NCI-H1092 treated with DMSO at 0.1 percent for 48 hours (cell line): ENCODE results near the gene SLC26A9.

ENCODE experiments used
- DNase-seq: peaks from one replicate; lab custom pipeline; 2025; lab: John Stamatoyannopoulos, UW

Gene SLC26A9

DNA sequence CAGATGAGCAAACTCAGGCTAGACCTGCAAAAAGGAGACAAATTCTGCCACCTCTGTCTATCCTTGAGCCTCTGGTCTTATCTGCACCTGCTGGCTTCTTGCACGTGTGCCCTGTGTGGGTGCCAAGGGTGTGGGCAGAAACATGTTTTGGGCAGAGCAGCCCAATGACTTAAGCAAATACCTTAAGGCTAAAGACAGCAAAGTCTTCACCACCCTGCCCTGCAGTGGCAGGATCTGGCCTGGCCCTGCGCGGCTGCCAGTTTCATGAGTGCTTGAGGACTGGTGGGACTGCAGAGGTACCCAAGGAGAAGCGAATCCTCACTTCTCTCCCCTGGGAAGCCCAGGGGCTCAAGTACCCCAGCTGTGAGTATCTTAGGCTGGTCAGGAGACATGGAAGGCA lies 3.8 kb upstream of the SLC26A9 start:
- DNase-seq: no peak

DNA sequence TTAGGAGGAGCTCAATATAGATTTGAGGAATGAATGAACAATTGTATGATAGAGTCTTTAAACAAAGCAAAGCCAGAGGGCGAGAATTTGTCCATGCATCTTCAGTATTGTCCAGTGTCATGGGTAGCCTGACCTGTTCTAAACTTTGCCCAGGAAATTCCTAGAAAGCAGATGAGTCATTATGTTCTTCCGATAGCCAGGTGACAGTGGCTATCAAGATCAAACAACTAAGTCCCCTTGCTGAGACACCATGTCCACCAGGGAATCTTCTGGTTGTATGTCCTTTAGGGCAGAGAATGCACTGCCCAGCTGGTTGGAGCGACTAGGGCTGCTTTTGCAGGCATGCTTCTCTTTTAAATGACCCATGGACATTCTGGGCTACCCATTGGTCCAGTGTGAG lies 1.8 kb upstream of the SLC26A9 start:
- DNase-seq: no peak

DNA sequence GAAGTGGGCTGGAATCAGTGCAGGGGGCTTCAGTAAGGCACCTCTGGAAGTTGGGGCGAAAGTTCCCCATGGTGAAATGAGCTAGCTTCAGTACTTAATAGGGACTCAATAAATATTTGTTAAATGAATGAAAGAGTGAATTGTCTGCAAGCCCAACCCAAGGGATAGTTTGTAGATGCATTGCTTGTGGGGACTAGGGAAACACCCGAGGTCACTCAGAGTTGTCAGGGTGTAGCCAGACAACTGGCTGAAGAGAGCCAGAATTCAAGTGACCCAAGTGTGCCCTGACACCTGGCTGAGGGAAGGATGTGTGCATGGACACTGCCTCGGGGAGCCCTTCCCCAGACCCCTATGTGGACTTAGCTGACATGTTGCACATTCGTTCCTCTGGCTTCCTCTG lies 1.3 kb upstream of the SLC26A9 start:
- DNase-seq: no peak

DNA sequence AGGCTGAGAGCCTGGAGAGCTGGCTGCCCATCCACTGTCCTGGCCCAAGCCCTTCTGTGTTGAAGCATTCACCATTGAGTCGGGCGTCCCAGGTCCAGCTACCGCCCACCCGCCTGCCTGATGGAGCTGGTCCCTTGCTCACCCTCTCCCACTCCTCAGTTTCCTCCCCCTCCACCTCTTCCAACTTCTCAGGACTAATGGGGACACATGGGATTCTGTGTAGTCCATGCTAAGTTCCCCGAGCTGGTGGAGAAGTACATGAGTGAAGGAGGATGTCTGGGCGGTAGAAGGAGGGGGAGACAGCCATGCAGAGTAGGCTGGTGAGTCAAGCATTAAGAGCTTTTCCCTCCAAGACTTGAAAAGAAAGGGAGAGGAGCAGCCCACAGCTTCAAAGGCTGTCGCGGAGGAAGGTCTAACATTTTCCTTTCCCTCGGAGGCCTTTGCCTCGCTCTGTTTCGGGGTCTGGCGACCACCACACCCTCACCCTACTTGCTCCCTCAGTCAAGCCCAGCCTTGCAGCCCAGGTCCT lies 561 bp downstream of the SLC26A9 start:
- no peak for DNase-seq

DNA sequence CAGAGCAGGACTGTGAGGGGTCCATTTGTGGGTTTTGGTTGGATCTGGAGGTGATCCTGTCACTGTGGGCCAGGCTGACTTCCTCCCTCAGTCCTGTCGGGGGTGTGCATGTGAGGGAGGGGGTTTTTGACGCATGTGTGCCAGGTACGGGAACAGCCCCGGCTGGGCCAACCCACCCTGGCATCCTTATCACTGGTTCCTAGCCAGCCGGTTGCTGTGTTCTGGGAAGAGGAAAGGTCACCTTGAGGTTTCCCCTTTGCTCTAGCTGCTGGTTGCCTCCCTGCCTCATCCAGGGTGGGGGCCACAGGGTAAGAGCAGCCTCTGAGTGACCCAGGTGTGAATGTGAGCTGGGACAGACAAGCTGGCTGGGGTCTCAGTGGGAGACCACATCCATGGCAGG lies 2.5 kb downstream of the SLC26A9 start:
- DNase-seq: no peak

DNA sequence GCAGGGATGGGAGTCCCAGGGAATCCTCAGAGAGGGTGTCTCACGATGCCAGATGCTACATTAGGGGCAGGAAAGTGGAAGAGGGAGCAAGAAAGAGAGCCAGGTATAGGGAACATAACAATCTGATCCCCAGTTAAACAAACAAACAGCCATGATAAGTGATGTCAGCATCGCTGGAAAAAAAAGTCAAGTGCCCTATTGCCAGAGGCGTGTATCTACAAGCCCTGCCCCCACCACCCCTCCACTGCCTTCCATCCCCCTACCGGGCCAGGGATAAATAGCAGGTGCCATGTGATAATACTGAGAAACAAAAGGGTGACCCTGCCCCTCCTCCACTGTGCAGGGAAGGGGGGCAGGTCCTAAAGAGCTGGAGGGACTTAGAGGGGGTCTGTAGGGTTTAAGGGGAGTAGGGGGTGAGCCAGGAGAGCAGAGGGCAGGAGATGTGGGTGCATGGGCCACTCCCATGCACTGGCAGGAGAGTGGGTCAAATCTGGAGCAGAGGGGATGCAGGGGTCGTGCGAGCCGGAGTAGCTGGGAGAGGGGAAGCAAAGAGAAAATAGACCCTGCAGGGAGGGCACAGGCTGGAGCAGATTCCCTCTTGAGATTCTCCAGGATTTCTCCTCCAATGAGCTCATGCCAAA lies 3.4 kb downstream of the SLC26A9 start:
- DNase-seq: peak; percentile 84

DNA sequence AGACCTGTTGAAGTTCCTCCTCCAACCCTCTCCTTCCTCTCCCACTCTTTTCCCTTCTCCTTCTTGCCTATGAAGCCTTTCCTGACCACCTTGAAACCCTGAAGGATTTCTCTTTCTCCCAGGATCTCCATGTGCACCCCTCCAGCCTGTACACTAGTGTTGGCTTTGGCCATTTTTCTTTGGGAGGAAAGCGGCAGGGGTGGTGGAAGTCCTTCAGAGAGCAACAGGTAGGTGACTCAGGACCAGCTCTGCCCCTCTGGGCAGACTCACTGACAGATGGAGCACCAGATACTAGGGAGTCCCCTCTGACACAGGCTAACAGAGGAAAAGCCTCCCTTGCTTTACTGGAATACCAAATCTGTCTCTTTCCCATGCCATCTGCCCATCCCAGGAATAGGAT lies 4.6 kb downstream of the SLC26A9 start:
- no peak for DNase-seq

DNA sequence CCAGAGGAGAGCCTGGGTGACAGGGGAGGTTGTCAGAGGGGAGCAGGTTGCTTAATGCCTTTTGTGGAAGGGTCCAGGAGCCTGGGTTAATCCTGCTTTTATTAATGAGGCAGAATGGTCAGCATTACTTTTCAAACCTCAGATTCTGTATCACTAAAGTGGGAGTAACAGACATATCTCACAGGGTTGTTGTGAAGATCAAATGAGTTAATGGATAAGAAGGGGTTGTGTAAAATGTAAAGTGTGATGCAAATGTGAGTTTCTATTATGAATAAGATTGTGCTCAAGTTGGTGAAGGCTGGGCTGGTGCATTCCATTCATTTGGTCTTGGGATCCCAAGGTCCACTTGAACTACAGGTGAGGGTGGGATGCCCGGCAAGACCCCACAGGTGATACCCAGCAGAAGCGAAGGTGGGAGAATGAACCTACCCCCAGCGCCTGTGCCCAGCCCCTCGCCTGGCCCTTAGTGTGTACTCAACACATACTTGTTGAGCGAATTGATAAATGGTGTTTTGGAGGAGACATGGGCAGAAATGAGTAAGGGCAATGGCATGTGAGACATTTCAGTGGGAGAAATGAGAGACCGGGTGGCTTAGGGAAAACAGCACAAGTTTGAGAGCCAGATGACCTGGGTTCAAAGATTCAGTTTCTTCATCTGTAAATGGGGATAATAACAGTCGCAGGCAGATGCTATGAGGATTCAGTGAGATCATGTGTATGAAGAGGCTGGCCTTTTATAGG lies 6.2 kb downstream of the SLC26A9 start:
- DNase-seq: no peak

DNA sequence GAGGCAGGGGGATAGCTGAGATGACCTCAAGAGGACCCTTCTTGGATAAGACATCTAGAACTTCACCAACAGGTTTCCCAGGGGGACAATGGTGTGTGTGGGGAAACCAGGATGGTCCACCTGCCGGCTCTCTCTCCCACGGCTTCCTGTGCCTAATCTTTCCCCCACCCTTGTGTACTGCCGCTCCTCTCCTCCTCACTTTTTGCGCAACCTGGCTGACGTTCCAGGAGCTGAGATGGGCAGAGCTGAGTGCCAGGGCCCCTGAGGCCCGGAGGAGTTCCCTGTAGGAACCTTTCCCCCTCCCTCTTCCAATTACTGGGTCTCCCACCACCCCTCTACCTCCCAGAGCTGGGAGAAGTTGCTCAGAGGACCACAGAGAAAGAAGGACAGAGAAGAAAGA lies 6.9 kb downstream of the SLC26A9 start:
- DNase-seq: no peak

DNA sequence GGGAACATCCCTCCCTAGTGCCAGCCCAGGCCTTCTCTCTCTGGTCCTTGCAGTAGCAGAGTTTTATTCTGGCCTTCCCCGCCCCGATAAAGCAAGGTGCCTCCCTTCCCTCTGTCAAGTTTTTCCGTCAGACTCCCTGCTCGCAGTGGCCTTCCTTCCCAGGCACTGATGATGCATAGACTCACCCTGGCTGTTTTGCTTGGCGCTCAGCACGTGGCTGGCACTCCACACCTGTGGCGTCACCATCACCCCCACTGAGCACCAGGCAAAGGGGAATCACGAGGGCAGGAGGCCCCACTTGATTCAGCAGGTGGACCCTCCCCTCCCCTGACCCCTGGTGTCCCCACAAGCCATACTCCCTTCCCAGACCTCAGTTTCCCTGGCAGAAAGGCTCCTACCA lies 7.4 kb downstream of the SLC26A9 start:
- DNase-seq: no peak

DNA sequence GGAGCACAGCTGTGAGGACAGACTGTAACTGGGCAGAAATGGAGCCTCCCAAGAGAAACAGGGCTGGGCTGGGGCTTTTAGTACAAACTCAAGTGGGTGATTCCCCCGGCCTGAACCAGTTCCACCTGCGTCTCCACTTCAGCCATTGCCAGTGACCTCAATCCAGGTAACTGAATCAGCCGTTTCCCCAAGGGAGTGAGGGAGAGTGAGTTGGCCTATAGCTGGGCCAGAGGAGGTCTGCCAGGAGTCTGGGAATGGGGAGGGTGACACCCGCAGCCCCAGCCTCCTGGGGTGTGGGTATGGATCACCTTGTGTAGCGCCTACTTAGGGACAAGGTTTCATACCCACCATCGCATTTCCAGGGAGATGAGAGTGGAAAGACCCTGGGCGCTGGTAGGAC lies 8.5 kb downstream of the SLC26A9 start:
- DNase-seq: peak; percentile 31

DNA sequence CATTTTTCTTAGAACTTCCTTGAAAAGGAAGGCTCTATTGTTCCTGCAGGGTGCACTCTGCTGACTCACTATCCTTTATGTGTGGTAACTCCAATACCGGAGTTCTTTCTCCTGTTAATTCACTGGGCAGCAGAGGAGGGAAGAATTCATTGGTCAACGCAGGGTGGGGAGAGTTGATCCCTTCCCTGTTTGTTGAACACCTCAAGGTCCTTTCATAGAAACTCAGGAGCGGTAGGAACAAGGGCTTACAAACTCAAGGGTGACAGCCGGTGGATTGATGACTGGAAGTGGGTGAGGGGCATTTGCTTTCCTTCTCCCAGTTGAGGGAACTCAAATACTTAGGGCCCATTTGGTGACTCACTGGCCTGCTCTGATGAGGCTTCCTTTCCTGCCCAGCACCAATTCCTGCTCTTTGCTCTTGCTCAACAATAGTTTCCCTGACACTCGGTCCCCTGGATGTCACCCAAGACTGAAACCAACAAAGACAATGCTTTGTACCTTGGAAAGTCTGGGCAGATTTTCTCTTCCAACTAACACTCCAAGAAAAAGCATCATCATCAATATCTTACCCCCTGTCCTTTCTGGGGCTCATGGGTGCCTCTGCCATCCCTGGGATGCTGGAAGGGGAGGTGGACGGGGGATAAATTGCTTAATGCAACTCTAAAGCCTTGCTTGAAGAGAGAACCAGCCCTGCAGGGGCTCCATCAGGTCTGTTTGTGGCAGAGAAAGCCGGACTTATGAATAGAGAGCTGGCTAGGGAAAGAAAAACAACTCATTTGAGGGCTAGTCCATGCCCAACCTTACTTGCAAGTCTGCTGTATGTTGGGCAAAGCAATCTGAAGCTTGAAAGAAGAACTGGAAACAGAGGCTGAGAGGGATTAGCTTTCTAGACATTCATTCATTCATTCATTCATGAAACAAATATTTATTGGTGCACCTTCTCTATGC lies 9.3 kb downstream of the SLC26A9 start:
- DNase-seq: peak; percentile 24

DNA sequence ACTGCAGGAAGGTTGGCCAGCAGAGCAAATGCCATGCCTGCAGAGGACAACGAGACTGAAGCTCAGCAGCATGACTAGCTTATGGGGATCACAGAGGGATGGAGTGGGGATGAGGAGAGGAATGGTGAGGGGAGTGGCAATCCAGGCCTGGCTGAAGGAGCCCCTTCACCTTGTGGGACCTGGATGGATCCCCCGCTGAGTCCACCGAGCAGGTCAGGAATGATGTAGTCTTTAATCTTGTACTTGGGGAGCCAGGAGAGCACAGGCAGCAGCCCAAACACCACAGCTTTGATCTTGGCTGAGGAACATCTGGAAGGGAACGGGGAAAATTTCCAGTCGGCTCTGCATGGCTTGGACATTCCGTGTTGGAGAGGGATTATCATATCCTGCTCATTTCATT lies 10.5 kb downstream of the SLC26A9 start:
- DNase-seq: no peak

DNA sequence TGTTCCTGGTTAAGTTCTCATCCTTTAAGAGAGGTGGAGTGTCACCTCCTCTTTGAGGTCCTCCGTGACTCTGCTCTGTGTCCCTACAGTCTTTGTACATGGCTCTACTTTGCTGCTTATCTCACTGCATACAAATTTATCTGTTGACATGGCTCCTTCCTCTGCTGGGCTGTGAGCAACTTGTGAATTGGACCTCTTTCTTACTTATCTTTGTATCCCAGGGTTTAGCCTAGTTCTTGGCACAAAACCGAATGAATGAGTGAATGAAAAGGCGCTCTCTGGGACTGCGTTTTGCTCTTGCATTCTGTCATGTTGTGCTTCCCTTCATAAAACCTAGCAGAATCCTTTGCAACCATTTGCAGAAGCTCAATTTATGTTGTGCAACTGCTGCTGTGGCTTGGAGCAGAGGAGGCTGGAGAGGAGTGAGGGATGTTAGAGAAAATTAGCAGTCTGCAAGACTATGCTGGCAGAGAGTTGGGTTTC lies 12.4 kb downstream of the SLC26A9 start:
- no peak for DNase-seq

DNA sequence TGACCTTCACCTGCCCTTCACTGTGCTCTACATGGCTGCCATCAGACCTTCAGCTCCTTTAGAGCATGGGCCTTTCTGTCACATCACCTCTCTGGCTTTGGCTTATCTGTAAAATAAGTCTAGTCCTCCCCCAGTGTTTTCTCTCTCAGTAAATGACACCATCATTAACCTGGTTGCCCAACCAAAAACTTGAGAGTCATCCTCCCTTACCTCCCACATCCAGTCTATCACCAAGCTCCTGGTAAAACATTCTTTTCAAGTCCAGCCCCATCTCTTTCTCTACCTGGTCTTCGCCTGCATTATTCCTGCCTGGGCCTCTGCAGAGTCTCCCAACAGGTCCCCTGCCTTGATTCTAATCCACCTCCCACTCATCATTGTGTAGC lies 13.1 kb downstream of the SLC26A9 start:
- DNase-seq: no peak

DNA sequence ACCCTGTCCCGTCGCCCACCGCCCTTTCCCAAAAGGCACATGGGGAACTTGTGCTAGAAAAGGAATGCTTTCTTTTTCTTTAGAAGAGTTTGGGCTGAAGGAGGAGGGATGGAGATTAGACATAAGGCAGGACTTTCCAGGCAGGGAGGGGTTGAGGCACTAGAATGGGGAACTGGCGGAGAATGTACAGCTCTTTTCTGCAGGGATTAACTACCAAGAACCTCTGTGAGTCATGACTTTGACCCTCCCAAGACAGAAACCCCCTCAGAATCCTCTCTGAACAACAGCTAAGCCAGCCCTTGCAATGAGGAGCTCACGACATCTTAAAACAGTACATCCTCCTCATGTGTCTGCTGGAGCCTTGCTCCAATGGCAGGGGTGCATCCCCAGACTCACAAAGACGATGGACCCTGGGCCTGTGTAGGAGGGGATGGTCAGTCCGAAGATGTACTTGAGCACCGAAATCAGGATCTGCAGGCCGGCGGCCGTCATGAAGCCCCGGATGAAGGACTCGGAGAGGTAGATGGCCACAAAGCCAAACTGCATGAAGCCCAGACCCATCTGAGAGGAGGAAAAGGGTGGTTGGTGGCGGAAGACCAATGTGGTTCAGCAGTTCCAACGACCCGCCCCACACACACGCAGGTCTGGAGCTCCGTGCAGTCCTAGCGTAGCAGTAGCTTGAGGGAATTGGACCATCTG lies 13.6 kb downstream of the SLC26A9 start:
- no peak for DNase-seq

DNA sequence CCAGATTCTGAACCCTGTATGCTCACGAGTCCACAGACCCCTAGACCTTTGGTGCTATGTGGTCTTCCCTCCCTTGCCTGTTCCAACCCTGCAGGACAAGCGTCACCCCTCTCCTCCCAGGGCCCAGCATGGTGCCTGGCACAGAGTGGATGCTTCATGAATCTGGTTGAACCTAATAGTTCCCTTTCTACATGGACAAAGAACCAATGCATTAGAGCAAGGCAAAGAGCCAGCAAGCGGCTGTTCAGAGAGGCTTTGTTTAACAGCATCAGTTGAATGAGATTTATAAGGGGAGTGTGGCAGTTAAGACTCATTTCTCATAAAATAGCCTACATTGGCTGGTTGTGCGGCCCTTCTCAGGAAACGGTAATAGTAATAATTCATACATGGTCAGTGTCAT lies 14.9 kb downstream of the SLC26A9 start:
- peak; percentile 98 for DNase-seq

DNA sequence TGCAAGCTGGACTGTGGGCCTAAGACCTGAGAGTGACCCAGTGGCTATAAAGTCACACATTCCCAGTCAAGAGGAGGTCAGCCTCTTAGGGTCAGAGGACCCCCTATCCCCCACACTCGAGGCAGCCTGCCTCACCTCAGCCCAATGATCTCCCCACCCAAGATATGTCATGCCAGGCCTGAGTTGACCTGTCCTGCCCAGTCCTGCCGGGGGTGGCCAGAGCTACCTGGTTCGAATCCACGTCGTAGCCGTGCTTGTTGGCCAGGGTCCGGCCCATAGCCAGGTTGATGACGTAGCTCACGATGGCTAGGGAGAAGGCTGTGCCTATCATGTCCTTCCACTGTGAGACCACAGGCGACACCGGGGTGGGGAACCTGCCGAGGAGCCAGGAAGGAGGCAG lies 15.6 kb downstream of the SLC26A9 start:
- DNase-seq: no peak

DNA sequence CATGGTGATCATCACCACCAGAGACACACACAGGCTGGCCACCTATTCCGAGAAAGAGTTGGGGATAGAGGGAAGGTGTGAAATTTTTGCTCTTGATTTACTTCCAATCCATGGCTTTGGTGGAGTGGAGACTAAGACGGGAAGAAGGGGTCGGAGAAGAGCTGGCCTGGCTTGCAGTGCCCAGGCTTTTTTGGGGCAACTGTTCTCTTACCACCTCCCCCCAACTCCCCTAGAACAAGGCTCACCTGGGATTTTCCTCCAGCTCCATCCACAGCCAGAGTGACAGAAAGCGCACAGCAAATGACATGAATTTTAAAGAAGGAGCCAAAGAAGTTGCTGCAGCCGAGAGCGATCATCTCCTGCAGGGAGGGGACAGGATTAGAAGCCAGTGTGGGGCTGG lies 16.0 kb downstream of the SLC26A9 start:
- no peak for DNase-seq

DNA sequence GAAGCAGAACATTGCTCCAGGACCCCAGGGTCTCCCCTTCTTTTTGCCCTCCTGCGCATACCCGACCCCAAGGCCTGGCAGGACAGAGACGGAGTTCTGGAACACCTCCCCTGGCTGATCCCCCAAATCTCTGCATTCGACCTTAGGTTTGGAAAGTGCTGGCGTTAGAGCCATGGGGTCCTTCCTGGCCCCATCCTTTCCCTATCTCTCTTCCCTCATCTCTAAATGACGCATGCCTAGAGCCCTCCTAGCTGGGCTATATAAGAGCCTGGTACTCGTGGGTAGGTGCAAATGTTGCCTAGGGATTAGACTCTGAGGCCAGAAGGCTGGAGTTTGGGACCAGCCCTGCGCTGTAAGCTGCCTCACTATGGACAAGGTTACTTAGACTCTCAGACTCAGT lies 16.6 kb downstream of the SLC26A9 start:
- DNase-seq: no peak

DNA sequence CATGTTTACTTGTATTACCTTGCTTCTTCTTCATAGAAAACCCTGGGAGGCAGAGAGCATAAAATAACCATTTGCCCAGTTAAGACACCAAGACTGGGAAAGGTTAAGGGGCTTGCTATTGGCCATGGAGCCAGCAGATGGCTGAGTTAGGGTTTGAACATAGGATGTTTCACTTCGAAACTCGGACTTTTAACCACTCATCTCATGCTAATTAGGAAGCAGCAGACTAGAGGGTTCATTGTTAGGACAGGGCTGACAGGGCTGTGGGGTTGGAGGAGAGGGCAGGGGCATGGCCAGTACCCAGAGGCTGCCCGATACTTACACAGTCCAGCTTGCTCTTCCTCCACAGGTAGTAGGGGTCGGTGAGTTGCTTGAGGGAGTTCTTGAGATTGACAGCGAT lies 17.0 kb downstream of the SLC26A9 start:
- no peak for DNase-seq

DNA sequence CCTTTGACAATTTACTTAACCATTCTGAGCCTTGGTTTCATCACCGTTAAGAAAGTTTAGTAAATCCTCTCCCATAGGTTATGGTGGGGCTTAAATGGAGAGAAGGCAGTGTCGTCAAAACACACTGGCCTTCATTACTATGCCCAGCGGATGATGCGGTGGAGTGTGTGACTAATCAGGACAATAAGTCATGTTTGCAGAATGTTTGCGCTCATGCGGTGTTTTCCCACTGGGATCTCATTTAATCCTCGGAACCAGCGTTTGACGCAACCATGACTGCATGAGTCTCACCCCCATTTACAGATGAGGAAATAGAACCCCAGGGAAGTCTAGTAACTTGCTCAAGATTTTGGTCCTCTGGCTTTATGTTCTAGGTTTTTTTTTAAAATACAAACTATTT lies 17.5 kb downstream of the SLC26A9 start:
- no peak for DNase-seq
